K562 (cell line): ENCODE data around the gene TXNRD1. TPM values are rescaled to one million over a fixed set of nuclear protein-coding genes. Genes with fewer than 3 reads are reported as not detected.
A peak's percentile ranks its signal among the peaks of the same experiment; 100 is the strongest.

Source experiments
- ARNT ChIP-seq, 2 experiments: fragments of 450-650 bp; IDR thresholded peaks; 2 replicates each; pipeline ENCODE4 v1.6.1; 2016; ENCODE audit warnings: mild to moderate bottlenecking in 1 of 2
- CBX5 ChIP-seq: IDR thresholded peaks from 2 replicates; pipeline ENCODE4 v1.6.1; 2014; ENCODE audit warnings: low read depth, borderline replicate concordance
- CC2D1A ChIP-seq: fragments of 450-650 bp; IDR thresholded peaks from 2 replicates; pipeline ENCODE4 v1.6.1; 2017; ENCODE audit warnings: mild to moderate bottlenecking
- DPF2 ChIP-seq: fragments of 450-650 bp; IDR thresholded peaks from 2 replicates; pipeline ENCODE4 v1.6.1; 2016
- EHMT2 ChIP-seq: fragments of 450-650 bp; IDR thresholded peaks from 2 replicates; pipeline ENCODE4 v1.6.1; 2018; ENCODE audit warnings: antibody characterized with exemption
- EP300 ChIP-seq: IDR thresholded peaks from 2 replicates; pipeline ENCODE4 v1.6.1; 2012; ENCODE audit warnings: low read length, improper control_type of control experiment
- HSF4 ChIP-seq: fragments of 250-450 bp; sonication (Bioruptor Pico); IDR thresholded peaks from 2 replicates; pipeline ENCODE4 v2.1.2; 2022; ENCODE audit warnings: mild to moderate bottlenecking, moderate library complexity, borderline replicate concordance
- KAT7 ChIP-seq: sonication (generic); formaldehyde crosslinking; IDR thresholded peaks from 2 replicates; pipeline ENCODE4 v1.8.0; 2022; ENCODE audit warnings: missing genetic modification reagents, mild to moderate bottlenecking, borderline replicate concordance
- KDM5B ChIP-seq: fragments of 200-600 bp; sonication (generic); IDR thresholded peaks from 2 replicates; pipeline ENCODE4 v1.6.1; 2012; ENCODE audit warnings: low read depth, mild to moderate bottlenecking, moderate library complexity, low read length, control low read depth, inconsistent platforms; ENCODE audit not compliant: insufficient replicate concordance
- MYNN ChIP-seq, 2 experiments: sonication (generic); formaldehyde crosslinking in 1 of 2; IDR thresholded peaks; 2 replicates each; pipeline versions ENCODE4 v1.5.0 to v1.6.1; 2016 to 2020; ENCODE audit warnings: antibody characterized with exemption in 1 of 2, missing genetic modification reagents in 1 of 2
- NCOA1 ChIP-seq: fragments of 450-650 bp; IDR thresholded peaks from 2 replicates; pipeline ENCODE4 v1.6.1; 2016; ENCODE audit warnings: low read depth
- NCOR1 ChIP-seq: fragments of 450-650 bp; IDR thresholded peaks from 2 replicates; pipeline ENCODE4 v1.6.1; 2016; ENCODE audit warnings: mild to moderate bottlenecking, moderate library complexity
- NFRKB ChIP-seq: fragments of 450-650 bp; IDR thresholded peaks from 2 replicates; pipeline ENCODE4 v1.6.1; 2016; ENCODE audit warnings: low read depth
- NRF1 ChIP-seq, 2 experiments: fragments of 450-650 bp; IDR thresholded peaks in 1 of 2; conservative IDR thresholded peaks in 1 of 2; 2 replicates each; pipeline ENCODE4 v1.6.1; 2014; ENCODE audit warnings: mild to moderate bottlenecking in 2 of 2
- PHF20 ChIP-seq: fragments of 450-650 bp; IDR thresholded peaks from 2 replicates; pipeline ENCODE4 v1.6.1; 2018; ENCODE audit not compliant: partially characterized antibody
- PHF8 ChIP-seq: fragments of 200-600 bp; sonication (generic); IDR thresholded peaks from 2 replicates; pipeline ENCODE4 v1.6.1; 2012; ENCODE audit warnings: mixed run types, mild to moderate bottlenecking, inconsistent platforms, low read length, moderate library complexity, borderline replicate concordance
- RCOR1 ChIP-seq, 2 experiments: IDR thresholded peaks; 2 replicates each; pipeline ENCODE4 v1.6.1; 2012; ENCODE audit warnings: low read depth in 2 of 2, low read length in 2 of 2, borderline replicate concordance in 1 of 2, improper control_type of control experiment in 1 of 2
- SOX6 ChIP-seq: fragments of 450-650 bp; IDR thresholded peaks from 2 replicates; pipeline ENCODE4 v1.6.1; 2014; ENCODE audit warnings: mild to moderate bottlenecking
- TARDBP ChIP-seq: fragments of 450-650 bp; IDR thresholded peaks from 2 replicates; pipeline ENCODE4 v1.6.1; 2016
- TBP ChIP-seq: optimal IDR thresholded peaks from 2 replicates; pipeline ENCODE3; 2011; ENCODE audit warnings: low read depth, low read length, improper control_type of control experiment
- TCF3 ChIP-seq: sonication (generic); formaldehyde crosslinking; IDR thresholded peaks from 2 replicates; pipeline ENCODE4 v1.4.0; 2020; ENCODE audit warnings: mild to moderate bottlenecking, missing genetic modification reagents
- TEAD4 ChIP-seq, 2 experiments: sonication (generic) in 1 of 2; formaldehyde crosslinking in 1 of 2; IDR thresholded peaks; 2 replicates each; pipeline versions ENCODE4 v1.6.1 to v1.8.0; 2012 to 2022; ENCODE audit warnings: borderline replicate concordance in 1 of 2, inconsistent platforms in 1 of 2, low read length in 1 of 2, mild to moderate bottlenecking in 1 of 2, missing genetic modification reagents in 1 of 2
- TRIM24 ChIP-seq, 2 experiments: fragments of 450-650 bp; IDR thresholded peaks; 2 replicates each; pipeline ENCODE4 v1.6.1; 2016
- ZNF232 ChIP-seq: sonication (generic); formaldehyde crosslinking; IDR thresholded peaks from 2 replicates; pipeline ENCODE4 v1.8.0; 2022; ENCODE audit warnings: mild to moderate bottlenecking, missing genetic modification reagents
- ZNF24 ChIP-seq: fragments of 450-650 bp; IDR thresholded peaks from 2 replicates; pipeline ENCODE4 v1.6.1; 2016
- polyA plus RNA-seq, 8 experiments: library from polyadenylated mRNA; depleted of rRNA in 4 of 8; stranded (reverse) in 5 of 8; unstranded in 3 of 8; fragments of >200 nt; fragmentation: Nextera tagmentation in 2 of 8; fragmentation: Illumina TruSeq in 1 of 8; extraction: Ambion mirVana in 2 of 8; extraction: Trizol in 1 of 8; gene quantifications; 2 replicates each; pipeline versions ENCODE4 v1.2.1 to v1.2.3, GENCODE V29; 2011 to 2014; ENCODE audit warnings: inconsistent platforms in 1 of 8, missing spikeins in 1 of 8
- total RNA-seq, 7 experiments: library from RNA; depleted of rRNA in 6 of 7; stranded (reverse); fragments of >200 nt in 6 of 7; fragmentation: Illumina TruSeq in 2 of 7; extraction: Trizol in 2 of 7; gene quantifications; 2 replicates each; pipeline versions ENCODE4 v1.2.1 to v1.2.3, GENCODE V29; 2011 to 2021; ENCODE audit warnings: low replicate concordance in 1 of 7
- TF ChIP-seq, protein P1 (sequence below): fragments of 450-650 bp; formaldehyde crosslinking; IDR thresholded peaks from 2 replicates; pipeline ENCODE4 v1.4.0; 2020; ENCODE audit warnings: mild to moderate bottlenecking, moderate library complexity
- TF ChIP-seq, protein P2 (sequence below): sonication (generic); formaldehyde crosslinking; IDR thresholded peaks from 2 replicates; pipeline ENCODE4 v1.8.0; 2022; ENCODE audit warnings: missing genetic modification reagents, mild to moderate bottlenecking, borderline replicate concordance

TXNRD1 gene
- total and polyA plus RNA-seq, 9 of the 15 experiments (the other 6 are each of a cell fraction or from before 2014, with no cell fraction given) = 107 to 189 (median 146) TPM

DNA sequence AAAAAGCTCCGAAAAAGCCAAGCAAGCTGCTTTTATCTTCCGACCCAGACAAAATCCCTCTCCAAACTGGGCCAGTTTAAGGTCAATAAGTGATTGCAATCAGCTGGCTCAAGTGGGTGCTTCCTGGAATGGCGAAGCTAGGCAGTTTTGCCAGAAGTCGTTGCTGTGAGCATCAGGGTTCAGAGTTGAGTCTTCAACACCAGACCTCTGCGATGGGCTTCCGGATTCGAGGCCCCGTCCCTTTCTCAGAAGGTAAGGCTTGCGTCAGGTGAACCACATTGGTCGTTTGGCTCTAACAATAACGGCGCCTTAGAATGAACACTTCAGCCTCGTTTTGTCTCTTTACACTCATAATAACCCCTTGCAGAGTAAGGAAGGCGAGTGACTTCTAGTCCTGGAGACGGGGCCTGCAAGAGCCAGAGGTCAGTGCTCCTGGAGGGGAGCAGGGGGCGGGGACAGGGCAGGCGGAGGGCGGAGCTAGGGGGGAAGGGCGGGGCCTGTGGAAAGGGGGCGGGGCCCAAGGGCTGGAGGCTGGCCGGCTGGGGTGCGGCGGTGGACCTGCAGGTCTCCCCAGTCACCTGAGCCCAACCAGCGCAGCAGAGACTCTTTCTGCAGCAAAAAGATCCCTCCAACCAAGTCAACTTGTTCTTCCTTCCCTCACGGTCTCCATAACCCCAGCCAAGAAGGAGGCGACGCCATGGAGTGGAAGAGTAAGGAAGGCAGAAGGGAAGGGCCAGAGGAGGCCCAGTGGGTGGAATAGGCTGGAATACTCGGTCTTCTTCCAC is 43.6 kb upstream of the TXNRD1 start (continued):
- TF ChIP-seq HSF4 (no peak), DPF2 (peak; percentile 76), CBX5 (no peak), TARDBP (0 out of 2 replicates have a peak, but pooled peaks have one; percentile 28), NCOR1 (peak; percentile 66), ZNF24 (peak; percentile 48; the same call in 1 of the 2 replicates), TEAD4 (IDR thresholded peaks at IDR 0.05; ENCODE audit: low read length) (peak; percentile 69), TEAD4 (CRISPR knock-in tag; IDR thresholded peaks at IDR 0.05; ENCODE audit: borderline replicate concordance) (no peak), ARNT (IDR thresholded peaks at IDR 0.05) (peak; percentile 22 to 40; a peak in 1 of 4 replicates), SOX6 (peak; percentile 57; the same call in 1 of the 2 replicates), TBP (peak; percentile 61), RCOR1 (IDR thresholded peaks at IDR 0.05; ENCODE audit: borderline replicate concordance in 1 of 2, low read depth in 2 of 2, low read length in 2 of 2) (peak in 1 of 2 experiments; percentile 70; a peak in 1 of 4 replicates), NCOA1 (0 out of 2 replicates have a peak, but pooled peaks have one; percentile 14), EHMT2 (peak; percentile 64; the same call in 1 of the 2 replicates), NRF1 (conservative IDR thresholded peaks at IDR 0.05 in 1 of 2, IDR thresholded peaks at IDR 0.05 in 1 of 2) (peak in 1 of 2 experiments; percentile 45; a peak in 1 of 4 replicates), ZNF232 (CRISPR knock-in tag) (no peak), KAT7 (CRISPR knock-in tag) (no peak), MYNN (IDR thresholded peaks at IDR 0.05) (0 out of 2 replicates have a peak, but pooled peaks have one; percentile 34), MYNN (CRISPR knock-in tag; IDR thresholded peaks at IDR 0.05) (no peak), PHF20 (peak; percentile 75), EP300 (peak; percentile 47; the same call in 1 of the 2 replicates), PHF8 (peak; percentile 53; the same call in 1 of the 2 replicates), TRIM24 (IDR thresholded peaks at IDR 0.05) (peak; percentile 7 to 49; a peak in 2 of 4 replicates), CC2D1A (0 out of 2 replicates have a peak, but pooled peaks have one; percentile 22), TCF3 (CRISPR knock-in tag) (peak; percentile 61), NFRKB (0 out of 2 replicates have a peak, but pooled peaks have one; percentile 46), KDM5B (peak; percentile 54)
- TF ChIP-seq, protein P1, sequence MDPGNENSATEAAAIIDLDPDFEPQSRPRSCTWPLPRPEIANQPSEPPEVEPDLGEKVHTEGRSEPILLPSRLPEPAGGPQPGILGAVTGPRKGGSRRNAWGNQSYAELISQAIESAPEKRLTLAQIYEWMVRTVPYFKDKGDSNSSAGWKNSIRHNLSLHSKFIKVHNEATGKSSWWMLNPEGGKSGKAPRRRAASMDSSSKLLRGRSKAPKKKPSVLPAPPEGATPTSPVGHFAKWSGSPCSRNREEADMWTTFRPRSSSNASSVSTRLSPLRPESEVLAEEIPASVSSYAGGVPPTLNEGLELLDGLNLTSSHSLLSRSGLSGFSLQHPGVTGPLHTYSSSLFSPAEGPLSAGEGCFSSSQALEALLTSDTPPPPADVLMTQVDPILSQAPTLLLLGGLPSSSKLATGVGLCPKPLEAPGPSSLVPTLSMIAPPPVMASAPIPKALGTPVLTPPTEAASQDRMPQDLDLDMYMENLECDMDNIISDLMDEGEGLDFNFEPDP (CRISPR knock-in tag) = no peak
- TF ChIP-seq, protein P2, sequence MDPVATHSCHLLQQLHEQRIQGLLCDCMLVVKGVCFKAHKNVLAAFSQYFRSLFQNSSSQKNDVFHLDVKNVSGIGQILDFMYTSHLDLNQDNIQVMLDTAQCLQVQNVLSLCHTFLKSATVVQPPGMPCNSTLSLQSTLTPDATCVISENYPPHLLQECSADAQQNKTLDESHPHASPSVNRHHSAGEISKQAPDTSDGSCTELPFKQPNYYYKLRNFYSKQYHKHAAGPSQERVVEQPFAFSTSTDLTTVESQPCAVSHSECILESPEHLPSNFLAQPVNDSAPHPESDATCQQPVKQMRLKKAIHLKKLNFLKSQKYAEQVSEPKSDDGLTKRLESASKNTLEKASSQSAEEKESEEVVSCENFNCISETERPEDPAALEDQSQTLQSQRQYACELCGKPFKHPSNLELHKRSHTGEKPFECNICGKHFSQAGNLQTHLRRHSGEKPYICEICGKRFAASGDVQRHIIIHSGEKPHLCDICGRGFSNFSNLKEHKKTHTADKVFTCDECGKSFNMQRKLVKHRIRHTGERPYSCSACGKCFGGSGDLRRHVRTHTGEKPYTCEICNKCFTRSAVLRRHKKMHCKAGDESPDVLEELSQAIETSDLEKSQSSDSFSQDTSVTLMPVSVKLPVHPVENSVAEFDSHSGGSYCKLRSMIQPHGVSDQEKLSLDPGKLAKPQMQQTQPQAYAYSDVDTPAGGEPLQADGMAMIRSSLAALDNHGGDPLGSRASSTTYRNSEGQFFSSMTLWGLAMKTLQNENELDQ = no peak
